ENCODE data around the gene DLGAP5. TPM values are rescaled to one million over a fixed set of nuclear protein-coding genes. Genes with fewer than 3 reads are reported as not detected.
A peak's percentile ranks its signal among the peaks of the same experiment; 100 is the strongest.

Gene DLGAP5
- total and polyA plus RNA-seq, 2 of the 13 experiments (the other 11 are each of a cell fraction or from before 2014, with no cell fraction given): 7.7 to 55.8 TPM

DNA sequence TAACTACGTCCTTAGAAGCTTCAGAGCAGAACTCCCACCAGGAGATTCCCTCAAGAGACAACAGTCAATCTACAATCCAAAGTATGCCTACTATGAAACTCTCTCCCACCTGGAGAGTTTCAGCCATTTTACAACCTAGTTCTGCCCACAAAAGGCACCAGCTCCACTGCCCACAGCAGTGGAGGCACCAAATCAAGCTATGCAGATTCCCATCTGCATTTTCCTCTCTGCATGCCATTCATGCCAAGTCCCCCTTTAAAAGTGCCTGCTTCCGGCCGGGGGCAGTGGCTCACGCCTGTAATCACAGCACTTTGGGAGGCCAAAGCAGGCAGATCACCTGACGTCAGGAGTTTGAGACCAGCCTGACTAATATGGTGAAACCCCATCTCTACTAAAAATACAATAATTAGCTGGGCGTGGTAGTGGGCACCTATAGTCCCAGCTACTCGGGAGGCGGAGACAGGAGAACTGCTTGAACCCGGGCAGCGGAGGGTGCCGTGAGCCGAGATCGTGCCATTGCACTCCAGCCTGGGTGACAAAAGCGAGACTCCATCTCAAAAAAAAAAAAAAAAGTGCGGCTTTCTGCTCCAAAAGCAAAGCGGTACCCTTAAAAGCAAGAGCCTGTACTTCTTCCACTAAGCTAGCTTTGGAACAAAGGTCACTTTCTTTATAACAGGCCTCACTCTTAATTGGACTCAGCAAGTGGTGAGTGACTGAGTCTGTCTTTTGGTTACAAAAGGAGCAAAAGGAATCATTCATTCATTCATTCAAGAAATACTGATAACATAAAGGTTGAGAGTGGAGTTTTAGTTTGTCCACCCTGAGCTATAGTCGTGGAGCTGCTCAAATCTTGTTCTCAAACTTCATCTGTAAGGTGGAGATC lies 10.1 kb upstream of the DLGAP5 start:
- Histone ChIP-seq H3K4me3 (replicated peaks in 1 of 3; ENCODE audit: insufficient read depth in 1 of 3, low read depth in 2 of 3, low read length in 3 of 3) (peak overlapping the region in 2 of 3 experiments; percentile 24 to 26; a peak in 3 of 6 replicates), H3K9ac (ENCODE audit: insufficient read depth, low read depth, low read length) (no peak overlapping the region), H2AFZ (ENCODE audit: low read length) (no peak overlapping the region), H3K27me3 (ENCODE audit: control insufficient read depth in 1 of 2, insufficient read depth in 2 of 2, low read length in 2 of 2) (no peaks in the 10 kb centered on the region), H3K4me1 (ENCODE audit: insufficient read depth, low read length) (peaks cover 18% of the 10 kb centered on the region), H3K9me3 (ENCODE audit: low read length) (no peaks in the 10 kb centered on the region), H4K20me1 (ENCODE audit: insufficient read depth, low read length) (no peaks in the 10 kb centered on the region), H3K27ac (ENCODE audit: extremely low read length, insufficient read depth, low read length) (no peak overlapping the region), H3K4me2 (ENCODE audit: low read depth, low read length) (peak overlapping the region; percentile 39), H3K79me2 (ENCODE audit: insufficient read depth, low read length) (no peaks in the 10 kb centered on the region), H3K36me3 (replicated peaks in 1 of 2; ENCODE audit: control insufficient read depth in 1 of 2, insufficient read depth in 2 of 2, low read length in 2 of 2) (no peaks in the 10 kb centered on the region)
- in situ Hi-C loops (cut with HindIII; ENCODE audit: extremely low pct_ligation_motif_present, low pct_unique_long_range_greater_than_20kb) (no loop called here), intact Hi-C loops (cut with micrococcal nuclease; ENCODE audit: unreplicated experiment) (no loop called here)
- DNase-seq (ENCODE audit: low spot score) (peak; percentile 24), FAIRE-seq (no peak), ATAC-seq (peak; percentile 65)
- ChIA-PET CTCF (ENCODE audit: low intra/inter-chr PET ratio, low total read pairs) (no interaction called here), POLR2A (no interaction called here)
- 32% methylated on average over 17 of the region's 17 CpGs for WGBS (ENCODE audit: low lambda C conversion rate)
- BruUV-seq (replicated peaks): no TSS peak
- TF ChIP-seq, protein P1, sequence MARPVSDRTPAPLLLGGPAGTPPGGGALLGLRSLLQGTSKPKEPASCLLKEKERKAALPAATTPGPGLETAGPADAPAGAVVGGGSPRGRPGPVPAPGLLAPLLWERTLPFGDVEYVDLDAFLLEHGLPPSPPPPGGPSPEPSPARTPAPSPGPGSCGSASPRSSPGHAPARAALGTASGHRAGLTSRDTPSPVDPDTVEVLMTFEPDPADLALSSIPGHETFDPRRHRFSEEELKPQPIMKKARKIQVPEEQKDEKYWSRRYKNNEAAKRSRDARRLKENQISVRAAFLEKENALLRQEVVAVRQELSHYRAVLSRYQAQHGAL (CRISPR knock-in tag; IDR thresholded peaks at IDR 0.05; ENCODE audit: not compliant biosample characterization): no peak
- TF ChIP-seq ELF1 (CRISPR knock-in tag; IDR thresholded peaks at IDR 0.05) (0 out of 2 replicates have a peak, but pooled peaks have one; percentile 14), TEAD3 (CRISPR knock-in tag; optimal IDR thresholded peaks at IDR 0.05; ENCODE audit: borderline replicate concordance) (peak; percentile 93), ZMYM2 (CRISPR knock-in tag; IDR thresholded peaks at IDR 0.05) (no peak), ETV5 (CRISPR knock-in tag; IDR thresholded peaks at IDR 0.05; ENCODE audit: borderline replicate concordance) (peak; percentile 28; the same call in 1 of the 2 replicates), REXO4 (CRISPR knock-in tag; IDR thresholded peaks at IDR 0.05; ENCODE audit: borderline replicate concordance) (no peak), SALL1 (CRISPR knock-in tag; IDR thresholded peaks at IDR 0.05) (peak; percentile 23; the same call in 1 of the 2 replicates)
- TF ChIP-seq, protein P2, sequence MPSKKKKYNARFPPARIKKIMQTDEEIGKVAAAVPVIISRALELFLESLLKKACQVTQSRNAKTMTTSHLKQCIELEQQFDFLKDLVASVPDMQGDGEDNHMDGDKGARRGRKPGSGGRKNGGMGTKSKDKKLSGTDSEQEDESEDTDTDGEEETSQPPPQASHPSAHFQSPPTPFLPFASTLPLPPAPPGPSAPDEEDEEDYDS (CRISPR knock-in tag; IDR thresholded peaks at IDR 0.05): no peak
- TF ChIP-seq, protein P3, sequence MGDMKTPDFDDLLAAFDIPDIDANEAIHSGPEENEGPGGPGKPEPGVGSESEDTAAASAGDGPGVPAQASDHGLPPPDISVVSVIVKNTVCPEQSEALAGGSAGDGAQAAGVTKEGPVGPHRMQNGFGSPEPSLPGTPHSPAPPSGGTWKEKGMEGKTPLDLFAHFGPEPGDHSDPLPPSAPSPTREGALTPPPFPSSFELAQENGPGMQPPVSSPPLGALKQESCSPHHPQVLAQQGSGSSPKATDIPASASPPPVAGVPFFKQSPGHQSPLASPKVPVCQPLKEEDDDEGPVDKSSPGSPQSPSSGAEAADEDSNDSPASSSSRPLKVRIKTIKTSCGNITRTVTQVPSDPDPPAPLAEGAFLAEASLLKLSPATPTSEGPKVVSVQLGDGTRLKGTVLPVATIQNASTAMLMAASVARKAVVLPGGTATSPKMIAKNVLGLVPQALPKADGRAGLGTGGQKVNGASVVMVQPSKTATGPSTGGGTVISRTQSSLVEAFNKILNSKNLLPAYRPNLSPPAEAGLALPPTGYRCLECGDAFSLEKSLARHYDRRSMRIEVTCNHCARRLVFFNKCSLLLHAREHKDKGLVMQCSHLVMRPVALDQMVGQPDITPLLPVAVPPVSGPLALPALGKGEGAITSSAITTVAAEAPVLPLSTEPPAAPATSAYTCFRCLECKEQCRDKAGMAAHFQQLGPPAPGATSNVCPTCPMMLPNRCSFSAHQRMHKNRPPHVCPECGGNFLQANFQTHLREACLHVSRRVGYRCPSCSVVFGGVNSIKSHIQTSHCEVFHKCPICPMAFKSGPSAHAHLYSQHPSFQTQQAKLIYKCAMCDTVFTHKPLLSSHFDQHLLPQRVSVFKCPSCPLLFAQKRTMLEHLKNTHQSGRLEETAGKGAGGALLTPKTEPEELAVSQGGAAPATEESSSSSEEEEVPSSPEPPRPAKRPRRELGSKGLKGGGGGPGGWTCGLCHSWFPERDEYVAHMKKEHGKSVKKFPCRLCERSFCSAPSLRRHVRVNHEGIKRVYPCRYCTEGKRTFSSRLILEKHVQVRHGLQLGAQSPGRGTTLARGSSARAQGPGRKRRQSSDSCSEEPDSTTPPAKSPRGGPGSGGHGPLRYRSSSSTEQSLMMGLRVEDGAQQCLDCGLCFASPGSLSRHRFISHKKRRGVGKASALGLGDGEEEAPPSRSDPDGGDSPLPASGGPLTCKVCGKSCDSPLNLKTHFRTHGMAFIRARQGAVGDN (CRISPR knock-in tag; IDR thresholded peaks at IDR 0.05): peak; percentile 22; the same call in 1 of the 2 replicates
